LoVo (cell line): Measurements from ENCODE around the gene MRPL46.
"Not testable (repeated sequence)": the region's sequence is repeated elsewhere in the genome, so short reads cannot be mapped to it uniquely, and the experiment has no call there.

ENCODE experiments used
- DNase-seq: peaks from one replicate; pipeline ENCODE4 v3.0.0-alpha.2; 2016; ENCODE audit warnings: low spot score

Gene MRPL46

DNA sequence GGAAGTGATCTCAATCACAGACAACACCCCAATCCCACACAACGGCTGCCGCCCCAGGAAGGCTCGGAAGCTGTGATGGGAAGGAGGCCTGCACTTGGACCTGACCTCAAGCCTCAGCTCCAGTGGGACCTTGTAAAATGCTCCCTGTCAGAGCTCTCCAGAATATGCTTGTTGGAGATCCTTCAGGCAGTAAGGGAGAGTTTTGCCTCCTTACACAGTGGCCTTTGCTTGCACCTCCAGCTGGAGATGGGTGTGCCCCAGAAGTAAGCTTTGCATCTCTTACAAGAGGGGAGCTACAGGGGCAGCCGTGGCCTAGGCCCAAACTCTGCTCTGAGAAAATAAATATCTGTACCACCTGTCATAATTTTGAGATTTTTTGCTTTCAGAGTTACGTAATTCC, 10.7 kb upstream of the MRPL46 start:
- DNase-seq, result no peak

DNA sequence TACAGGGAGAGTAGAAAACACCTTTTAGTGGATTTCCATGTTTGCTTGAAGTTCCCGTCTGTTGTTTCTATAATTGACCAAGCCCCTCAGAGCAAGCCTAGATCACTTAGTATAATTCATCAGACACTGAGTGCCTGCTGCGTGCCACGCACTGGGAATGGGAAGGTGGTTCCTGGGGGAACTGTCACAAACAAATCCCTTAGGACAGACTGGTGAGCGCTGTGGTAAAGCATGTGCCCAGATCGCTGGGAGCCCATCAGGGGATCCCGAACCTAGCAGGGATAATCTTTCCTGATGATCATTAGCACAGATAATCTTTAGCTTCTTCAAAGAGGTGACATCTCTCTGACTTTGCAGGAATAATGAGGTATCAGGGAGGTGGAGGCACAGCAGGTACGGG, 9.9 kb upstream of the MRPL46 start:
- DNase-seq, result no peak

DNA sequence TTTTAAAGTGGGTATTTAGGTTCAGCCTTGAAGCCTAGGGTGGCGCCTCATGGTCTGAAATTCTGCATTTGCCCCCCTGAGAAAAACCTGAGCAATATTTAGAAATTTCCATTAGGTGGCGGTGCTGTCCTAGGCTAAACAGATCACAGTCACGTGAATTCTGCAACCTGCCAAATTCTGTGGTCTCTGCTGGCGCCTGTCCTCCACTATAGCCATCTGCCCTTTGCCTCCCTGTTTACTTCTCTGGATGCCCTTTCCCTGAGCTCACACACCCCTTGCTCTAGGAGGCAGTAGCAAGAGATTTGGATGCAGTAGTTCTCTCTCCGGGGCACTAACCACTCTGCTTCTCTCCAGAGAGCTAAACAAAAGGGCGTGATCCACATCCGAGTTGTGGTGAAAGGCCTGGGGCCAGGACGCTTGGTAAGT, 9.5 kb upstream of the MRPL46 start:
- DNase-seq, result no peak

DNA sequence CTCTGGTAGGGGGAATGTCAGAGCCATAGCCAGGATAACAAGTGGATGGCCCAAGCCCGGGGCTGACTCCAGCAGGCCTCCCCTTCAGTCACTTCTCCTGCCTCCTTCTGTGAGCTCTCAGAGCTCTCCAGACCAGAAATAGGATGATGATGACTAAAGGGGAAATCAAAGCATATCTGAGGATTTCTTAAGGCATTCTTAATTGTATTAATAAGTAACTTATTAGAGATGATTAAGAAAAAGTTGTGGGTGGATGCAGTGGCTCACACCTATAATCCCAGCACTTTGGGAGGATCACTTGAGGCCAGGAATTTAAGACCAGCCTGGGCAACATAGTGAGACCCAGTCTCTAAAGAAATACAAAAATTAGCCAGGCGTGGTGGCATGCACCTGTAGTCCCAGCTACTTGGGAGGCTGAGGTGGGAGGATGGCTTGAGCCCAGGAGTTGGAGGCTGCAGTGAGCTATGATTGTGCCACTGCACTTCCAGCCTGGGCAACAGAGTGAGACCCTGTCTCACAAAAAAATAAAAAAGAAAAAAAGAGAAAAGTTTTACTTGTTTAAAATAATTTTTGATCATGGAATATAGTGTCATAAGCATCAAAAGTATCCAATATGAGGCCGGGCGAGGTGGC, 6.6 kb upstream of the MRPL46 start:
- DNase-seq, result not testable (repeated sequence)

DNA sequence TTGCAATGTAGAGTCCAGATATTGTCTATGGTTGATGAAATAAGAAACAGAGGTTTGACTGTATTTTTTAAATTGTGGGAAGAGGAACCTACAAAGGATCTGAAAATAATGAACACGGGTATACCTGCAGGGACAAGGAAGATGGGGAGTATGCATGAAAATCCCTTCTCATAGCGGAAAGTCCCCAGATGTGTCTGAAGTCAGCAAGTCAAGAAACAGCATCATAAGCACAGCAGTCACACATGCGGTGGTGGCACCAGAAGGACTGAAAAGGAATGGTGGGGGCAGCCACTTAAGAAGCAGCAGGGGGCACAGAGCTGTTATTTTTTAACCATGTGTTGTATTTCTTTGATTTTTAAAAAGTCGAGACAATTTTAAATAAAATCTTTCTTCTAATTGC, 5.0 kb upstream of the MRPL46 start:
- DNase-seq, result no peak

DNA sequence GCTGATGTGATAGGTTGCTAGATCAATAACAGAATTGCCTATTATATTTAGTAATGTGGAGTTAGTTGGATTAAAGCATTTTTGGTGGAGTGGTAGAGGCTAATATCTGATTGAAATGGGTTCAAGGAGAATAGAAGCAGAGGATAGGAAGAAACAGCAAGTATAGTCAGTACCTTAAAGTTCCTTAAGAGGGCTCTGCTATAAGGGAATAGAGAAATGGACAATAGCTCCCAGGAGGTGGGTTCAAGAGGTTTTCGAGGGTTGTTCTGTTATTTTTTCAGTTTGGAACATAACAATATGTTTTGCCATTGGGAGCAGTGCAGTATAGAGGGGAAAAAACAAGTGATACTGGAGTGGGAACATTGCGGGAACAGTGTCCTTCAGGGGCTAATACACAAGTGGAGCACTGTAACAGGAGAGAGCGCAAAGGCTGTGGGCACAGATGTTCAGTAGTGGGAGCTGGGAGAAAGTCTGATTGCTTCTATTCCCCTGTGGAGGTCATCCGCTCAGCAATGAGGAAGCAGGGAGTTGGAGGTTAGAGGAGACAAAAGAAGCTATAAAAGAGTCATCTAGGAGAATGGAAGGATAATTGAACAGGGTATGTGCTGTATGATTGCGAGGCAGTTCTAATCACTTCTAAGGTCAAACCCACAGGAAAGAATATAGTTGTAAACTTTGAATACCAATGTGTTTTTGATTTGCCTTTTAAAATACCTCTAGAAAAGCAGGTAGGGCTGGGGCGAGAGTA, 3.6 kb upstream of the MRPL46 start:
- DNase-seq, result no peak

DNA sequence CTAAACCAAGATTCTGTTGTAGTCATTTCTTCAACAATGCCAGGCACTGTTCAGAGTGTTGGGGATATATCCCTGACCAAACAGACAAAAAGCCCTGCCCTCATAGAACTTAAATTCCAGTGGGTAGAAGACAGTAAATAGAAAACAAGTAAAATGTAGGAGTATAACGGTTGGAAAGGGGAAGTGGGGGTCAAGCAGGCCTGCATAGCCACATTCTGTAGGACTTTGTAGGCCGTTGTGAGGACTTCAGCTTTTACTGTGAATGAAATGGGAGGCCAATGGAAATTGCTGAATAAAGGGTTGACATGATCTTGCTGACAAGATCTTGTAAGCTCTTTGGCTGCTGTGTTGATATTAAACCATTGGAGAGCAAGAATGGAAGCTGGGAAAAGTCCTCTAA, 2.1 kb upstream of the MRPL46 start:
- DNase-seq, result no peak

DNA sequence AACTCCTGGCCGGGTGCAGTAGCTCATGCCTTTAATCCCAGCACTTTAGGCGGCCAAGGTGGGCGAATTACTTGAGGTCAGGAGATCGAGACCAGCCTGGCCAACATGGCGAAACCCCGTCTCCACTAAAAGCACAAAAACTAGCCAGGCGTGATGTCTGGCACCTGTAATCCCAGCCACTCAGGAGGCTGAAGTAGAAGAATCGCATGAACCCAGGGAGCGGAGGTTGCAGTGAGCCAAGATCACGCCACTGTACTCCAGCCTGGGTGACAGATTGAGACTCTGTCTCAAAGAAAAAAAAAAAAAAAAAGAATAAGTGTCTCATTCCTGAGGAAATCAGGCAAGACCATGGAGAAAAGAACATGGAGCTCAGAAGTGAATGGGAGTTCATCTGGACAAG, 1.5 kb upstream of the MRPL46 start:
- not testable (repeated sequence) for DNase-seq

DNA sequence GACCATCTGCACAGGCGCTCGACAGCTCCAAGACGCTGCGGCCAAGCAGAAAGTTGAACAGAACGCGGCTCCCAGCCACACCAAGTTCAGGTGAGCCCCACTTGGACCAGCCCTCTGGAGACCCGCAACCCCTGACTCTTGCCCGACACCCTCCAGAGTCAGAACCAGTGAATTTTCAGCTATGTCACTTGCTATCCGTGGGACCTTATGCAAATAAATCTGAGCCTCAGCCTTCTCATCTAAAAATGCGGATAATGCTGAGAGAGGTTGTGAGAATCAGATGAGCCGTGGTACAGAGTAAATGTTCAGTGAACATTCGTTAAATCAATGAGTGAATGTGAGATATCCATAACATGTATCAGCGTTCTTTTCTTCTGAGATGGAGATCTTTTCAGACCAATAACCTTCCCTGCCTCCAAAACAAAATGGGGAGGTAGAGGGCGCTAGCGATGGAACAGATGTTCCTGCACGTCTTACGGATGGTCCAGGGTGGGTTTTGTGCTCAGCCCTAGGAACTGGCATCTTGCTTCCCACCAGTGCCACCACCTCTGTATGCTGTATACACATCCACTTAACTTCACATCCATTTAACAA, 844 bp upstream of the MRPL46 start:
- DNase-seq, result no peak

DNA sequence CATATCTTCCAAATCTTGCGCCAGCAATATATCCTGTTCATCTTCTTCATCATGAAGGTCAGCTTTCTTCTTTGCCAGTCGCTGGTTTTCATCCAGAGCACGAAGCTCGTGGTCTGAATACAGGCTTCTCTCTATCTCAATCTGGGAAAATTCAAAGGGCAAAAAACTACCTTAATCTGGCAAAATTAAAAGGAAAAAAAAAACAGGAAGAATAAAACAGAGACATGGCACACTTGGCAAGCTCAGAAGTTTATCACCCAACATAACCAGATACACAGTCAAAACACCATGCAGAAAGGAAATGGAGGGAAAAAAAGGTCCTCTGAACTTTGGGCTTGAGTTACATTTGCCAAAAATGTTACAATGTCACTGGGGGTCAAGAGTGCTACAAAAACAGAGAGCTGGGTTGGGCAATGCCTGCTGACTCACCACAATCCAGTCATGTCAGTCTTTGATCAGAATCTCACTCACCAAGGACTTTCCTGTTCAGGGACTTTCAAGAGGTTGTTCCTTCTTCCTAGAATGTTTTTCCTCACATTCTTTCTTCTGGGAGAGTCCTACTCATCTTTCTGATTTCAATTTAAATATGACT, 1.5 kb downstream of the MRPL46 start:
- DNase-seq, result peak; percentile 39

DNA sequence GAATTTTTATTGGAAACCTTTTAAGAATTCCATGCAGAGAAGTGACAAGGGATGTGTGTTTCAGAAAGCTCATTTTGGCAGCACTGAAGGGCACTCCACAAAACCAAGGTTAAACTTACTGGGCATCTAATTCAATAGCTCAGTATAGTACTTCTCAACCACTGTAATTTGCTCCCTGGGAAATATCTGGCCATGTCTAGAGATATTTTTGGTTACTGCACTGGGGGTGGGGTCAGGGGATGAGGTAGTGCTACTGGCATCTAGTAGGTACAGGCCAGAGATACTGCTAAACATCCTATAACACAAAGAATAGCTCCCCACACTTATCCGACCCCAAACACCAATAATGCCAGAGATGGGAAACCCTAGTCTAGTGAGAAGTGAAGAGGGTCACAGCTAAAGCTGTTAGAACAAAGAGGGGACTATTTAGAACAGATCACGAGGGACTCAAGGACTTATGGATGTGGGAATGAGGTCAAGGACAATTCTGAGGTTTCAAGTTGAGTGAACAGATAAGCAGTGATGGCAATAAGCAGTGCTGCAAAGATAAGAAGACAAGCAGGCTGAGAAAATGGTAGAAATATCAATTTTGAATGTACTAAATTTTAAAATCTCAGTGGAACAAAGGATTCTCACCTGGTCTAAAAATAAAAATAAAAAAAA, 3.2 kb downstream of the MRPL46 start:
- DNase-seq, result no peak

DNA sequence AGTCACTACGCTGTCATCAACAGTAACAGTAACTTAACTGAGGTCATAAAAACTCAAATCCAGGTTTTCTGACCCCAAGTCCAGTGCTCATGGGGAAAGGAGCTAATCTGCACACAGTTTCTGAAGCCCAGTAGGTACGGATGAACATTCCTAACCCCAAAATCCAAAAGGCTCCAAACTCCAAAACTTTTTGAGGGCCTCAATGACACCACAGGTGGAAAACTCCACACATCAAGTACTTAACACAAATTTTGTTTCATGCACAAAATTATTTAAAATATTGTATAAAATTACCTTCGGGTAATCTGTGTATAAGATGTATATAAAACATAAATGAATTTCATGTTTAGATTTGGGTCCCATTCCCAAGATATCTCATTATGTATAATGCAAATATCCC, 10.5 kb downstream of the MRPL46 start:
- DNase-seq, result no peak

DNA sequence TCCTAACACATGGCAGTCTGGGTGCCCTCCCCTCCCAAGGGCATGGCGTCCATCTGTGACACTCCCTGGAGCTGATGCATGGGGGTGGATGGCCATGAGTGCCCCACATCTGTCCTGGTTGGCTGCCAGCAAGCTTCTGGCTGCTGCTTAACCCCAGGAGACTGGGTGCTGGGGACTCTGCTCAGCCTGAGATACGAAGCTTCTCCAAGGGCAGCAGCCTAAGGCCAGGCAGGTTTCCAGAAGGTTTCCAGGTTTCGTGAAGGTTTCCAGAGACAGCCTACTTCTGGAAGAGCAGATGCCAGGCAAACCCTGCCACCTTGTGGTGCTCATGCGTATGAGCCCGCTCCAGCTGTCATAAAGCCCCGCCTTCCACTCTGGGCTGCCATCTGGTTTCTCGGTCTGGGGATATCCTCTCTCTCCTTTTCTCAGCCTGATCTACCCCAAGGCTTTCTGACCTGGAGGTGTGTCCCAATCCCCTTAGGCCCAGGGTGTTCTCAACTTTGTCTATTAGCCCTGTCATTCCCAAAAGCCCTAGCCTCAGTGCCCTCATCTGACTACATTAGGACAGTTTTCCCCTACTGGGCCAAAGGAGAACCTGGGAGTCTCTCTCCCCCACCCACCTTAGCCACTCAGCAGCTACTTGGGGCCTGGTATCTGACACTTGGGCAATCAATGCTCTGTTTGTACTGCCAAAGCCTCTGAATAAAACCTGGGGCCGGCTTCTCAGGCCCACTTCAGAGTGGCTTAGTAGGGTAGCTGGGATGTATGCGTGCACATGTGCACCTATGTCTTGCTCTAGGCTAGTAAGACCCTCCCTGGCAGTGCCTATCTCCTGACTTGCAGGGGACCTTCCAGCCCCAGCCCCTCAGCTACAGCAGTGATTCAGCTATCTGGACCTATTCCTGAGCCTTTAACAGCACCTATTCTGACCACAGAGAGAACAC, 12.0 kb downstream of the MRPL46 start:
- DNase-seq, result peak; percentile 66

DNA sequence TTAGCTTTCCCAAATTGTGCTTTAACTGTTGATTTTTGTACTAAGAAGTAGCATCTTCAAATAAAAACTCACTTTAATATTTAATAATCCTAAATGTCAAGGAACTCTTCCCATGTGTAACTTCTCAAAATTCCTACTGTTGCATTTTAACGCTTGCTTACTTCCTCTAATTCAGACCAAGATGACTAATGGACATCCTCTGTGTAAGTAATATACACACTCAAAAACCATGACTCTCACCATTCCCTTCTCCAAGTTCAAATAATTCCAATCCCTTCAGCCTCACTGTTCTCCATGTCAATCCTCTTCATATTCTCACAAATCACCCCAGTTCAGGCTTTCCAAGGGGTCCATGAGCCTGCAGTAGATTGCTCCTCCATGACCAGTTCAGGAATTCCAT, 13.0 kb downstream of the MRPL46 start:
- DNase-seq, result no peak

DNA sequence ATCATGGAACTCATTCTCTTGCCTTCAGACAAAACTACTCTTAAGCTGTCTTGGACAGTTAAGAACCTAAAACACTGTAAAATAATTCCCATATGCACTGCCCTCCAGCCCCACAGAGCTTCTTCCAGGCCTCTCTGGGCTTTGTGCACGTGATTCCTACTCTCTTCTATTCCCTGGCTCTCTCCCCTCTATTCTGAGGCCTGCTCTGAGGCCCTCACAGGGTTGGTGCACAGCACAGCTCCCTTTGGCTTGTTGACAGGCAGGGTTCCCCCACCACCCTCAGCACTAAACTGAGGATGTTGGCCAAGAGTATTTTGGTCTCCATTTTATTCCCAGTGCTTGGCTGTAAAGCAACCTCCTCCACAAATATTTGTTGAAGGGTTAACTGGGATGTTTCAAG, 13.5 kb downstream of the MRPL46 start:
- no peak for DNase-seq

DNA sequence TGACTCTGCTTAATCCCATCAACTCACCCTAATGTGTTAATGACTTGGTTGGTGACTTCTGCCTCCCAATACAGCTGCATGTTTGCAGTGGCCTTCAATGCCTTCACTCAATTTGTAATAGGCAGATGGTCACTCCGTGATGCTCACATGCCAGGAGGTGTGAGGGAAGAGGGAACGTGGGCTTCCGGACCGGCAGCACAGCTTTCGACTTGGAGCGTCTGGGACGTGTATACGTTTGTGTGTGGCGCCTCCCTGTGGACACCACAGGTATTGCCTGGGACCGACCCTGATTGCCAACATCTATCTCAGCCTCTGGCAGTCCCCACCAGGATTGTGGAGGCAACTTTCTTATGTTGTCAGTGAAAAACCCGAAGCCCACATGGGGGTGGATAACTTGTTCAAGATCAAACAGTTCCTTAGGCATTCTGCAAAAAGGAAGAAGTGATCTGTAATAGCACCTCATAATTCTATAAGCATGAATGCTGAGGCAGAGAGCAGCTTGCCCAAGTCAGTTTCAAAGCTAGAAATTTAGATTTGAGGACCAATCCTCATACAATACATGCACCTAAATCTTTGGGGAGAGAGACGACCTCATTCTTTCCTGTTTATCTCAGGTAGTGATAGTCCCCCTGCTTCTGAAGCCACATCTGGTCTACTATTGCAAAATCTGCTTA, 16.9 kb downstream of the MRPL46 start:
- DNase-seq, result peak; percentile 53

DNA sequence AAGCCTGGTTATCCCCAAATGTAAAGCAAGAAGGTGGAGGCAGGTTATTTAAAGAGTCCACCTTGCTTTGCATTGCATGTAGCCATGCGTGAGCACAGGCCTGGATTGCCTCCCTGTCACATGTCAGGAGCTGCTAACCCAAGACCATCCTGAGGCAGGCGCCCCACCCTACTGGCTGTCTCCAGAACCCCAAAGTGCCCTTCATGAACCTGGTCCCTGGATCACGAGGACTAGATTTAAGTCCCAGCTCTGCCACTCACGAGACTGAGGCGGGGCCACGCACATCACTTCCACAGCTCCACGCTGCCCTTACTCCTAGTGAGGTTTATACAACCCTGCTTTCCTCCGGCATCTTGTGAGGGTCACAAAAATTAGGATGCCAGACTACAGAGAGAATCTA, 17.6 kb downstream of the MRPL46 start:
- no peak for DNase-seq

DNA sequence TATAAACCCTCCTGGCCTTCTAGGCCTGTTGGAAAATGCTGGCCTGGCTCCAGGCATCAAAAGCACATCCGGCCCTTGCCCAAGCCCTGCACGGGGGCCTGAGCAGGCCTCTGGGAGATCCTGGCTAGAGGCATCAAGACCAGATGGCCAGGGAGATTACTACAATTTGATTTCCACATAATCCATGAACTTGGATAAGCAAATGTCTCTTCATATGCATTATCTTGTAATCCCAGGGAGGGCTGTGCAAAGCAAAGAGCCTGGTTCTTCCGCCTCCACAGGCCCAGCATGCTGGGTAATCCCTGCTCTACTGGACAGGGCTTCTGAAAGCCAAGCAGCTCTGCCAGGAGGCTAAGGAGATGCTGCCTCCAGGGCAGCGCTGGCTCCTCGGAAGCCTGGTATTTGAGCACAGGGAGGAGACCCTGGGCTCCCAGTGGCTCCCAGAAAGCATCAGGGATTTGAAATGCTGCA, 18.2 kb downstream of the MRPL46 start:
- no peak for DNase-seq

DNA sequence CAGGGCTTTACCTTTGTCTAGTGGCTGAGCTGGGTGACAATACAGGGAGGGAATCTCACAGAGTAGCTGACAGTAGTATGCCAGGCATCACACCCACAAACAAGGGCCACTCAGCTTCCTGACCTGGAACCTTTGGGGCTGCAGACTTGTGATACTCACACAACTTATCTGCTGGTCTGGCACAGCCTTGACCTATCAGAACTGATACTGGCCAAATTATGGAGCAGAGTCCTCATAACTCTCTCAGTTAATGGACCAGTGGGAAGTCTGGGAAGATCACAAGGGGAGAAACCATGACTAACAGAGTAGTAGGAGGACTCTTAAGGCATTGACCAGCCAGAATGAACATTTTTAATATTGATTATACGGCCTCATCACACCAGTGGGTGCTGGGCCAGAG, 19.4 kb downstream of the MRPL46 start:
- no peak for DNase-seq

DNA sequence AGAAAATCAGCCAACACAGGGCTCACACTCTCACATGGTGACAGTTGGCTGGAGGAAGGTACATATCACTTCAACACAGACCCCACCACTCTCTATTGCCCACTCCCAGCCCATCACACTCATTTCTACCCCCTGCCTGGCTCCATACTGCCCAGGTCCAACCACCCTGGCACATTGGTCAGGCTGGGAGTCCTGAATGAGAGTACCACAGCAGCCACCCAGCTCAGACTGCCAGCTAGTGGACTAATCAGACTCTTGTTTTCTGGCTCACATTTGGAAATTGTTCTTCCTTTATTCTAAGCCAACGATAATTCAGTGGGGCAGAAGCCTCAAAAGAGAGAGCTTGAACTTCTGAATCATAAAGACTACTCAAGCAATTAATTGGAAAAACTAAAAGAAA, 20.0 kb downstream of the MRPL46 start:
- DNase-seq, result no peak
